Testis (tissue), 3 donors: ENCODE data around the gene CRTAC1. TPM values are rescaled to one million over a fixed set of nuclear protein-coding genes. Genes with fewer than 3 reads are reported as not detected.

Experiments
- DNase-seq: peaks from one replicate; pipeline ENCODE4 v3.0.0-alpha.2; 2019
- H3K27ac ChIP-seq, 2 donors: fragments of 200-600 bp; sonication (generic); one replicate each; pipeline ENCODE4 v1.5.1; 2019
- H3K27me3 ChIP-seq: fragments of 200-600 bp; sonication (generic); one replicate; pipeline ENCODE4 v1.5.1; 2019
- H3K36me3 ChIP-seq: fragments of 200-600 bp; sonication (generic); one replicate; pipeline ENCODE4 v1.5.1; 2017; ENCODE audit warnings: low read depth; ENCODE audit errors: missing control alignments
- H3K4me1 ChIP-seq: fragments of 200-600 bp; sonication (generic); one replicate; pipeline ENCODE4 v1.5.1; 2019
- H3K4me3 ChIP-seq, 2 donors: fragments of 200-600 bp; sonication (generic); one replicate each; pipeline ENCODE4 v1.5.1; 2017 to 2019
- H3K9me3 ChIP-seq: fragments of 200-600 bp; sonication (generic); one replicate; pipeline ENCODE4 v1.5.1; 2017
- POLR2A ChIP-seq: fragments of 450-650 bp; IDR thresholded peaks from one replicate; pipeline ENCODE4 v1.6.1; 2017; ENCODE audit warnings: antibody characterized with exemption, mild to moderate bottlenecking, moderate library complexity
- WGBS, 2 donors: methylation state at CpG; one replicate each; pipeline ENCODE4 v1.1.5; 2018; 5-methylcytosine and 5-hydroxymethylcytosine counted together
- intact Hi-C: fragments of 100-400 bp; cut with DNase I; formaldehyde crosslinking; loops from one replicate; pipeline ENCODE4 v1.15.1; 2023; ENCODE audit warnings: low total_unique reads
- polyA plus RNA-seq: library from polyadenylated mRNA; stranded (reverse); fragments of 350-450 nt; fragmentation: Illumina TruSeq; extraction: RNeasy Lipid Tissue Mini Kit (QIAGEN cat#74804); gene quantifications from one replicate; pipeline ENCODE4 v1.2.3, GENCODE V29; 2014; ENCODE audit warnings: low read depth, low replicate concordance; ENCODE audit not compliant: insufficient read depth
- total RNA-seq, 2 donors: library from RNA; depleted of rRNA; stranded (reverse); fragments of >200 nt; gene quantifications; one replicate each; pipeline ENCODE4 v1.2.3, GENCODE V29; 2016
- TF ChIP-seq, protein P1 (sequence below), 3 experiments: fragments of 450-650 bp in 2 of 3; fragments of 200-600 bp in 1 of 3; sonication (generic) in 1 of 3; IDR thresholded peaks; one replicate each; pipeline ENCODE4 v1.5.1; 2016 to 2019; ENCODE audit warnings: antibody characterized with exemption in 3 of 3, mild to moderate bottlenecking in 2 of 3, moderate library complexity in 1 of 3

Gene CRTAC1
- total and polyA plus RNA-seq, 3 donors from 2014 or later = 7.5 to 12.2 (median 11.5) TPM

DNA sequence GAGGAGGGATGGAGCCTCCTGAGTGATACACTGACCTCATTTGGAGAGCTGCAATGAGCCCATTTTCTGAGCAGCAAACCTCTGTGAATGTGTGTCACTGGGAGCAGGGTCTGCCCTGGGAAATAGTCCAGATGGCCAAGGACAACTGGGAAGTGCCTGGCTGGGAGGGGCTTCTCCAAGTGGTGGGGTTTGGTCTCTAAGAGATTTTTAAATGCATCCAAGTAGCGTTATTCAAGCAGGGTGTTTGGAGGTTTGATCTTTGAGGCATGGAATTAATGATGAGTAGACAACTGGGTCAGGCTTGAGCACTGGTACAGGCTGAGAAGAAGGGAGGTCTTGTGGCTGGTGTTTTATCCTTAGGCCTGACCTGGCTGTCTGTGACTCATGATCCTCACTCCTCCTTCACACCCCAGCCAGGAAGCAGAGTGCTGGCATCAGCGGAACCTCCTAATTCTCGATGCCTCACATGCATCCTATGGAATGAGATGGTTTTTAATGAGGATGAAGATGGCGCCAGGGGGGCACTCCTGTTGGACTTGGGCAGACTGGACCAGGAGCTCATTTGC is 177.5 kb downstream of the CRTAC1 start:
- no peak for DNase-seq

DNA sequence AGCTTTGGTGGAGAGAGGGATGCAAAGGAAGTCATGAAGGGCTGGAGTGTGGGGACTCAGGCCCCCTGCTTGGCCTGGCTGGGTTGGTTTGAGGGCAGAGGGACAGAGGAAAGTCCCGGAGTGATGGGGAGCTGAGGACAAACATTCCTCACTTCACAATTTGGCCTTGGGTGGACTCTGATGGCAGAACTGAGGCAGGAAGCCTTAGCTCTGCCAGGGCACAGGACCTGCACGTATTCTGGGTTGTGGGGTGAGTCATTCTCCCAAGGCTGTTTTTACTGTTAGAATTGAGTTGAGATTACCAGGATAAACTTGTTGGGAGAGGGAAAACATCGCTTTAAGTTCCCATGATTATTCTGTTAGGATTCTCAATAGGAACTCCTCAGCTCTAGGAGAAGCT is 178.1 kb downstream of the CRTAC1 start:
- Histone ChIP-seq H3K27me3 (no peaks in the 10 kb centered on the region), H3K9me3 (no peaks in the 10 kb centered on the region), H3K36me3 (no peaks in the 10 kb centered on the region), H3K4me1 (peaks cover 4% of the 10 kb centered on the region), H3K4me3 (no peak overlapping the region), H3K27ac (no peak overlapping the region)
- WGBS, 2 donors = 63 to 65% methylated on average over 3 of the region's 3 CpGs
- no peak for DNase-seq
- intact Hi-C loops = no loop called here
- TF ChIP-seq, protein P1, sequence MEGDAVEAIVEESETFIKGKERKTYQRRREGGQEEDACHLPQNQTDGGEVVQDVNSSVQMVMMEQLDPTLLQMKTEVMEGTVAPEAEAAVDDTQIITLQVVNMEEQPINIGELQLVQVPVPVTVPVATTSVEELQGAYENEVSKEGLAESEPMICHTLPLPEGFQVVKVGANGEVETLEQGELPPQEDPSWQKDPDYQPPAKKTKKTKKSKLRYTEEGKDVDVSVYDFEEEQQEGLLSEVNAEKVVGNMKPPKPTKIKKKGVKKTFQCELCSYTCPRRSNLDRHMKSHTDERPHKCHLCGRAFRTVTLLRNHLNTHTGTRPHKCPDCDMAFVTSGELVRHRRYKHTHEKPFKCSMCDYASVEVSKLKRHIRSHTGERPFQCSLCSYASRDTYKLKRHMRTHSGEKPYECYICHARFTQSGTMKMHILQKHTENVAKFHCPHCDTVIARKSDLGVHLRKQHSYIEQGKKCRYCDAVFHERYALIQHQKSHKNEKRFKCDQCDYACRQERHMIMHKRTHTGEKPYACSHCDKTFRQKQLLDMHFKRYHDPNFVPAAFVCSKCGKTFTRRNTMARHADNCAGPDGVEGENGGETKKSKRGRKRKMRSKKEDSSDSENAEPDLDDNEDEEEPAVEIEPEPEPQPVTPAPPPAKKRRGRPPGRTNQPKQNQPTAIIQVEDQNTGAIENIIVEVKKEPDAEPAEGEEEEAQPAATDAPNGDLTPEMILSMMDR (IDR thresholded peaks at IDR 0.05) = no peak
- TF ChIP-seq POLR2A = no peak

More for the DNA sequence above, 177.5 kb downstream of the CRTAC1 start:
- no peak overlapping the region for H3K27ac ChIP-seq
- 88 to 90% methylated on average over 4 of the region's 4 CpGs for WGBS, 2 donors
- TF ChIP-seq, protein P1 (IDR thresholded peaks at IDR 0.05) = no peak
- TF ChIP-seq POLR2A = no peak
- H3K4me3 ChIP-seq = no peak overlapping the region
- H3K4me1 ChIP-seq = peaks cover 4% of the 10 kb centered on the region
- intact Hi-C loops = no loop called here
- no peaks in the 10 kb centered on the region for H3K9me3 ChIP-seq
- H3K27me3 ChIP-seq = no peaks in the 10 kb centered on the region
- H3K36me3 ChIP-seq = no peaks in the 10 kb centered on the region

GRCh38 chr10:97851341-97852001 is 178.9 kb downstream of the CRTAC1 start:
- no peaks in the 10 kb centered on the region for H3K36me3 ChIP-seq
- H3K4me1 ChIP-seq = peaks cover 4% of the 10 kb centered on the region
- WGBS, 2 donors = 85 to 87% methylated on average over 7 of the region's 7 CpGs
- TF ChIP-seq POLR2A = no peak
- TF ChIP-seq, protein P1 (IDR thresholded peaks at IDR 0.05) = no peak
- H3K9me3 ChIP-seq = no peaks in the 10 kb centered on the region
- no peaks in the 10 kb centered on the region for H3K27me3 ChIP-seq
- H3K27ac ChIP-seq = no peak overlapping the region
- intact Hi-C loops = no loop called here
- no peak for DNase-seq
- H3K4me3 ChIP-seq = no peak overlapping the region

DNA sequence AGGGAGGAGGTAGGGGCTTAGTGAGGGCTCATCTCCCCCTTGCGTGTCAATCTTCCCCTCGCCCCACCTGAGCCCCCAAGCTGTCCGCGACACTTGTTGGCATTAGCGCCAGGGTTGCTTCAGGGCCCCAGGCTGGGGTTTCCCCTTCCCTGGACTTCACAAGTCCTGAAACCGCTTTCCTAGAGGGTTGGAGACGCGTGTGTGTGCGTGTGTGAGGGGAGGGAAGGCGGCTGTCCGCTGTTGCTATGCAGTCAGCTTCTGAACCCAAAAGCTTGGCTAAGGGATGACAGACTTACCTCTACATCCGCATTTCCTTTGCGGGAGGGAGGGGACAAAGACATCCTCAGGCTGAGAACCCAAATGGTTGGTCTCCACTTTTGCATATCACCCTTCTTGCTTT is 180.0 kb downstream of the CRTAC1 start:
- H3K36me3 ChIP-seq = no peaks in the 10 kb centered on the region
- 12 to 22% methylated on average over 12 to 13 of the region's 13 CpGs for WGBS, 2 donors
- no peak for DNase-seq
- H3K27me3 ChIP-seq = no peaks in the 10 kb centered on the region
- no peak overlapping the region for H3K27ac ChIP-seq
- peaks cover 4% of the 10 kb centered on the region for H3K4me1 ChIP-seq
- H3K4me3 ChIP-seq = peak overlapping the region in 1 of 2 donors; percentile 51
- no peaks in the 10 kb centered on the region for H3K9me3 ChIP-seq
- intact Hi-C loops = no loop called here
- TF ChIP-seq, protein P1 (IDR thresholded peaks at IDR 0.05) = no peak
- no peak for TF ChIP-seq POLR2A
